GM10266 (cell line): ENCODE results near the gene DNAJC4.

ENCODE experiments used
- DNase-seq: peaks from one replicate; pipeline ENCODE4 v3.0.0; 2012; ENCODE audit errors: extremely low spot score
- CTCF ChIP-seq: IDR thresholded peaks from 2 replicates; pipeline ENCODE4 v1.5.1; 2012; ENCODE audit warnings: mild to moderate bottlenecking, low read depth; ENCODE audit not compliant: control insufficient read depth, insufficient read depth; ENCODE audit errors: missing control alignments

DNAJC4 gene

GRCh38 chr11:64246871-64247728, 16.8 kb downstream of the DNAJC4 start, which contains the start of gene PPP1R14B:
Gene PPP1R14B, minus strand, starts transcription at chr11:64246943. Its CDS starts 270 bp downstream, at chr11:64246673.
- peak; percentile 92 for DNase-seq
- TF ChIP-seq CTCF = no peak

- no peak for TF ChIP-seq CTCF
- no peak for DNase-seq
Observed at GRCh38 chr11:64247729-64248531, 17.6 kb downstream of the DNAJC4 start.

GRCh38 chr11:64248578-64248977, 18.2 kb downstream of the DNAJC4 start:
- TF ChIP-seq CTCF = no peak
- DNase-seq = no peak

GRCh38 chr11:64249038-64249437, 18.7 kb downstream of the DNAJC4 start:
- no peak for DNase-seq
- TF ChIP-seq CTCF = no peak

GRCh38 chr11:64249563-64250414, 19.4 kb downstream of the DNAJC4 start:
- no peak for DNase-seq
- no peak for TF ChIP-seq CTCF

- DNase-seq = no peak
- no peak for TF ChIP-seq CTCF
Observed at GRCh38 chr11:64250415-64251015, 20.2 kb downstream of the DNAJC4 start.
